HepG2 (cell line): ENCODE results near the gene FOXA3. TPM values are rescaled to one million over a fixed set of nuclear protein-coding genes. Genes with fewer than 3 reads are reported as not detected.

Experiments used
- ATAC-seq: fragments of 200-7000 bp; cut with Tn5 transposase; 3 replicates; pipeline ENCODE4 v1.9.1; 2020; ENCODE audit warnings: mild to moderate bottlenecking, moderate library complexity
- BruUV-seq: library from RNA; stranded (reverse); fragments of 400-500 nt; replicated peaks from 2 replicates; lab custom pipeline; 2021; lab: Mats Ljungman, UMichigan
- CTCF ChIA-PET: fragments of 300-600 bp; formaldehyde crosslinking; extraction: SDS; loops from one replicate; lab custom pipeline; 2021; ENCODE audit warnings: low total read pairs, inconsistent platforms, low intra/inter-chr PET ratio; lab: Yijun Ruan, JAX
- POLR2A ChIA-PET: fragments of 350-600 bp; sonication (Branson Sonifier 250); formaldehyde crosslinking; loops from one replicate; lab custom pipeline; 2020; ENCODE audit warnings: antibody characterized with exemption, inconsistent platforms; lab: Yijun Ruan, JAX
- DNase-seq: peaks from one replicate; pipeline ENCODE4 v3.0.0-alpha.2; 2015; ENCODE audit warnings: low spot score
- FAIRE-seq: peaks from 3 replicates; lab custom pipeline; 2011; peaks lifted over from hg19 to GRCh38; lab: Jason Lieb, UNC
- H2AFZ ChIP-seq: one replicate; pipeline ENCODE4 v1.6.1; 2011; ENCODE audit warnings: low read length, inconsistent platforms
- H3K27ac ChIP-seq: fragments of 300-600 bp; 3 replicates; pipeline ENCODE4 v1.8.0; 2011; ENCODE audit warnings: mixed run types, mild to moderate bottlenecking, mixed read lengths, low read length, inconsistent platforms; ENCODE audit not compliant: insufficient read depth; ENCODE audit errors: extremely low read length
- H3K27me3 ChIP-seq, 2 experiments: fragments of 200-600 bp in 1 of 2; 2 replicates in 1 of 2; 3 replicates in 1 of 2; pipeline versions ENCODE4 v1.6.0 to v1.8.0; 2011; ENCODE audit warnings: low read length in 2 of 2, mild to moderate bottlenecking in 2 of 2, moderate library complexity in 2 of 2, inconsistent platforms in 1 of 2; ENCODE audit not compliant: insufficient read depth in 2 of 2, control insufficient read depth in 1 of 2
- H3K36me3 ChIP-seq, 2 experiments: fragments of 200-600 bp in 1 of 2; replicated peaks in 1 of 2; 2 replicates in 1 of 2; 3 replicates in 1 of 2; pipeline versions ENCODE4 v1.5.1 to v1.8.0; 2011; ENCODE audit warnings: low read length in 2 of 2, inconsistent platforms in 1 of 2; ENCODE audit not compliant: insufficient read depth in 2 of 2, control insufficient read depth in 1 of 2
- H3K4me1 ChIP-seq: 2 replicates; pipeline ENCODE4 v1.5.1; 2012; ENCODE audit warnings: low read length, inconsistent platforms; ENCODE audit not compliant: insufficient read depth
- H3K4me2 ChIP-seq: 2 replicates; pipeline ENCODE4 v1.6.0; 2011; ENCODE audit warnings: low read depth, low read length, inconsistent platforms
- H3K4me3 ChIP-seq, 3 experiments: fragments of 200-600 bp in 1 of 3; sonication (generic), shearing (Covaris generic) in 1 of 3; replicated peaks in 1 of 3; 2 replicates each; pipeline ENCODE4 v1.5.1; 2011 to 2016; ENCODE audit warnings: low read length in 3 of 3, inconsistent platforms in 2 of 3, low read depth in 2 of 3, mild to moderate bottlenecking in 2 of 3, control low read depth in 1 of 3, mixed read lengths in 1 of 3; ENCODE audit not compliant: insufficient read depth in 1 of 3
- H3K79me2 ChIP-seq: one replicate; pipeline ENCODE4 v1.6.1; 2011; ENCODE audit warnings: low read length, inconsistent platforms; ENCODE audit not compliant: insufficient read depth
- H3K9ac ChIP-seq: 2 replicates; pipeline ENCODE4 v1.6.0; 2011; ENCODE audit warnings: mild to moderate bottlenecking, low read depth, low read length, inconsistent platforms; ENCODE audit not compliant: insufficient read depth
- H3K9me3 ChIP-seq: 2 replicates; pipeline ENCODE4 v1.5.1; 2012; ENCODE audit warnings: mild to moderate bottlenecking, low read length
- H4K20me1 ChIP-seq: 2 replicates; pipeline ENCODE4 v1.6.0; 2011; ENCODE audit warnings: inconsistent platforms, mild to moderate bottlenecking, low read length, moderate library complexity; ENCODE audit not compliant: insufficient read depth
- ASH2L ChIP-seq: fragments of 300-600, 200-600 bp; sonication (generic); IDR thresholded peaks from 2 replicates; pipeline ENCODE4 v1.7.0; 2017; ENCODE audit warnings: low read depth, mild to moderate bottlenecking, moderate library complexity, mixed read lengths, low read length; ENCODE audit not compliant: insufficient read length
- FOXA1 ChIP-seq, 2 experiments: fragments of 450-650 bp in 1 of 2; sonication (generic) in 1 of 2; formaldehyde crosslinking in 1 of 2; IDR thresholded peaks; 2 replicates each; pipeline versions ENCODE4 v1.4.0 to v1.6.1; 2016 to 2020; ENCODE audit warnings: missing genetic modification reagents in 1 of 2
- GFI1 ChIP-seq: sonication (generic); formaldehyde crosslinking; IDR thresholded peaks from 2 replicates; pipeline ENCODE4 v1.5.0; 2020; ENCODE audit warnings: missing genetic modification reagents, mild to moderate bottlenecking, borderline replicate concordance
- HIVEP1 ChIP-seq: sonication (generic); formaldehyde crosslinking; IDR thresholded peaks from 2 replicates; pipeline ENCODE4 v1.4.0; 2020; ENCODE audit warnings: mild to moderate bottlenecking, missing genetic modification reagents
- KAT8 ChIP-seq: IDR thresholded peaks from 2 replicates; pipeline ENCODE4 v1.6.1; 2016; ENCODE audit warnings: missing genetic modification reagents, missing compliant biosample characterization
- KDM6A ChIP-seq: IDR thresholded peaks from 2 replicates; pipeline ENCODE4 v1.6.1; 2016; ENCODE audit warnings: low read depth
- MXD3 ChIP-seq: IDR thresholded peaks from 2 replicates; pipeline ENCODE4 v1.6.1; 2016; ENCODE audit warnings: mild to moderate bottlenecking, missing biosample characterization, missing genetic modification reagents
- MYC ChIP-seq: sonication (generic); formaldehyde crosslinking; IDR thresholded peaks from 2 replicates; pipeline ENCODE4 v1.9.0; 2021; ENCODE audit warnings: missing genetic modification reagents, borderline replicate concordance
- NCOA2 ChIP-seq: sonication (generic); formaldehyde crosslinking; IDR thresholded peaks from 2 replicates; pipeline ENCODE4 v1.8.0; 2022; ENCODE audit warnings: inconsistent platforms
- NFYB ChIP-seq: sonication (generic); formaldehyde crosslinking; IDR thresholded peaks from 2 replicates; pipeline ENCODE4 v1.4.0; 2020; ENCODE audit warnings: missing genetic modification reagents
- NR2C2 ChIP-seq: sonication (generic); formaldehyde crosslinking; IDR thresholded peaks from 2 replicates; pipeline ENCODE4 v1.4.0; 2020; ENCODE audit warnings: missing genetic modification reagents, mild to moderate bottlenecking, moderate library complexity, borderline replicate concordance
- PTBP1 ChIP-seq: fragments of 200-400 bp; formaldehyde crosslinking; IDR thresholded peaks from 2 replicates; pipeline ENCODE4 v1.6.1; 2018; ENCODE audit warnings: low read length, low read depth; ENCODE audit not compliant: poor library complexity, severe bottlenecking
- RNF2 ChIP-seq: fragments of 450-650 bp; conservative IDR thresholded peaks from 2 replicates; pipeline ENCODE4 v1.6.1; 2016; ENCODE audit warnings: low read depth
- SRSF9 ChIP-seq: fragments of 200-400 bp; formaldehyde crosslinking; IDR thresholded peaks from 2 replicates; pipeline ENCODE4 v1.6.1; 2018; ENCODE audit warnings: borderline replicate concordance, mild to moderate bottlenecking, low read depth, low read length; ENCODE audit not compliant: insufficient read depth, poor library complexity, severe bottlenecking
- UBTF ChIP-seq: sonication (generic); formaldehyde crosslinking; IDR thresholded peaks from 2 replicates; pipeline ENCODE4 v1.4.0; 2020; ENCODE audit warnings: mild to moderate bottlenecking, missing genetic modification reagents
- ZFX ChIP-seq: sonication (generic); formaldehyde crosslinking; IDR thresholded peaks from 2 replicates; pipeline ENCODE4 v1.4.0; 2020; ENCODE audit warnings: mild to moderate bottlenecking, low read depth, missing genetic modification reagents, moderate library complexity
- ZNF317 ChIP-seq: sonication (generic); formaldehyde crosslinking; IDR thresholded peaks from 2 replicates; pipeline ENCODE4 v1.5.0; 2020; ENCODE audit warnings: mild to moderate bottlenecking, missing genetic modification reagents
- ZNF383 ChIP-seq: sonication (generic); formaldehyde crosslinking; IDR thresholded peaks from 2 replicates; pipeline ENCODE4 v1.4.0; 2020; ENCODE audit warnings: missing genetic modification reagents, mild to moderate bottlenecking, borderline replicate concordance
- ZNF503 ChIP-seq: sonication (generic); formaldehyde crosslinking; IDR thresholded peaks from 2 replicates; pipeline ENCODE4 v1.4.0; 2020; ENCODE audit warnings: missing genetic modification reagents
- ZNF674 ChIP-seq: sonication (generic); formaldehyde crosslinking; IDR thresholded peaks from 2 replicates; pipeline ENCODE4 v1.5.0; 2020; ENCODE audit warnings: low read depth, mild to moderate bottlenecking, missing genetic modification reagents
- WGBS: methylation state at CpG from one replicate; pipeline ENCODE4 v1.1.6; 2017; ENCODE audit warnings: low lambda C conversion rate; 5-methylcytosine and 5-hydroxymethylcytosine counted together
- in situ Hi-C: cut with HindIII; loops from 2 replicates; pipeline ENCODE4 v1.10.0; 2017; ENCODE audit warnings: low pct_unique_long_range_greater_than_20kb; ENCODE audit not compliant: extremely low pct_ligation_motif_present
- intact Hi-C: fragments of 100-400 bp; cut with micrococcal nuclease; formaldehyde crosslinking; loops from one replicate; pipeline ENCODE4 v1.10.0; 2022; ENCODE audit not compliant: unreplicated experiment
- polyA plus RNA-seq, 8 experiments: library from polyadenylated mRNA; depleted of rRNA in 3 of 8; stranded (reverse) in 7 of 8; unstranded in 1 of 8; fragments of >200 nt; fragmentation: Illumina TruSeq in 4 of 8; extraction: Trizol in 4 of 8; gene quantifications; 2 replicates each; pipeline versions ENCODE4 v1.2.1 to v1.2.3, GENCODE V29; 2011 to 2016; ENCODE audit warnings: low read depth in 4 of 8, missing spikeins in 1 of 8, mixed read lengths in 1 of 8; ENCODE audit not compliant: insufficient read depth in 1 of 8
- total RNA-seq, 5 experiments: library from RNA; depleted of rRNA; stranded (reverse); fragments of >200 nt; fragmentation: Illumina TruSeq; extraction: Trizol; gene quantifications; 2 replicates each; pipeline ENCODE4 v1.2.3, GENCODE V29; 2016; ENCODE audit warnings: low read depth in 1 of 5

The FOXA3 gene
- total and polyA plus RNA-seq, 2 of the 13 experiments (the other 11 are each of a cell fraction or from before 2014, with no cell fraction given): 29.8 to 47.6 TPM

GRCh38 chr19:45895519-45895972 lies 31.4 kb downstream of the FOXA3 start:
- H2AFZ ChIP-seq: no peak overlapping the region
- 5% methylated on average over 9 of the region's 9 CpGs for WGBS
- peak; percentile 82 for FAIRE-seq
- H3K27me3 ChIP-seq: no peaks in the 10 kb centered on the region
- H3K4me1 ChIP-seq: peaks cover 43% of the 10 kb centered on the region
- H4K20me1 ChIP-seq: no peaks in the 10 kb centered on the region
- peak overlapping the region in 1 of 3 experiments; percentile 45; a peak in 2 of 6 replicates for H3K4me3 ChIP-seq
- intact Hi-C loops (loop anchor here (1.0 kb wide), 1 partner anchor 8 kb away; no protein-coding TSS in a partner anchor), in situ Hi-C loops (no loop called here)
- H3K9me3 ChIP-seq: no peaks in the 10 kb centered on the region
- no TSS peak for BruUV-seq
- H3K27ac ChIP-seq: peak overlapping the region; percentile 79
- ChIA-PET CTCF (no interaction called here), POLR2A (interaction anchor here (0.7 to 2.6 kb wide), 10 partner anchors 9 to 666 kb away, joined by 3 to 15 read pairs (median 5); partner anchors contain the start of genes CCDC61, FOXA3, IRF2BP1 and SYMPK)
- DNase-seq: peak; percentile 87
- H3K36me3 ChIP-seq: peaks cover 1 to 13% of the 10 kb centered on the region in 2 experiments; a peak in 3 of 5 replicates
- peak overlapping the region; percentile 40 for H3K9ac ChIP-seq
- H3K79me2 ChIP-seq: peaks cover 11% of the 10 kb centered on the region
- H3K4me2 ChIP-seq: peak overlapping the region; percentile 50
- ATAC-seq: peak; percentile 93
- TF ChIP-seq MXD3 (CRISPR knock-in tag): peak; percentile 2; the same call in 1 of the 2 replicates
- TF ChIP-seq NCOA2: peak; percentile 16; the same call in 1 of the 2 replicates
- TF ChIP-seq GFI1: no peak; the same call in 1 of the 2 replicates
- TF ChIP-seq HIVEP1 (CRISPR knock-in tag): no peak
- peak; percentile 59 for TF ChIP-seq NFYB (CRISPR knock-in tag)
- TF ChIP-seq ZNF503 (CRISPR knock-in tag): 0 out of 2 replicates have a peak, but pooled peaks have one; percentile 42
- peak; percentile 67 for TF ChIP-seq KDM6A
- TF ChIP-seq ZNF383 (CRISPR knock-in tag): no peak
- no peak for TF ChIP-seq RNF2
- no peak for TF ChIP-seq KAT8 (CRISPR knock-in tag)
- TF ChIP-seq SRSF9: no peak
- peak; percentile 81; the same call in 1 of the 2 replicates for TF ChIP-seq MYC
- peak; percentile 74 for TF ChIP-seq ZFX (CRISPR knock-in tag)
- TF ChIP-seq UBTF: peak; percentile 38
- no peak for TF ChIP-seq FOXA1 (IDR thresholded peaks at IDR 0.05)
- peak; percentile 47 for TF ChIP-seq FOXA1 (CRISPR knock-in tag; IDR thresholded peaks at IDR 0.05)
- TF ChIP-seq PTBP1: no peak
- TF ChIP-seq NR2C2 (CRISPR knock-in tag): peak; percentile 32; the same call in 1 of the 2 replicates
- TF ChIP-seq ZNF317: peak; percentile 99
- no peak for TF ChIP-seq ZNF674 (CRISPR knock-in tag)
- peak; percentile 62 for TF ChIP-seq ASH2L
